Measurements from ENCODE around the gene DNAJC5G. TPM values are rescaled to one million over a fixed set of nuclear protein-coding genes. Genes with fewer than 3 reads are reported as not detected.
A peak's percentile ranks its signal among the peaks of the same experiment; 100 is the strongest.

The DNAJC5G gene
- total and polyA plus RNA-seq, 2 of the 13 experiments (the other 11 are each of a cell fraction or from before 2014, with no cell fraction given): 0.05 TPM; not detected in 1

DNA sequence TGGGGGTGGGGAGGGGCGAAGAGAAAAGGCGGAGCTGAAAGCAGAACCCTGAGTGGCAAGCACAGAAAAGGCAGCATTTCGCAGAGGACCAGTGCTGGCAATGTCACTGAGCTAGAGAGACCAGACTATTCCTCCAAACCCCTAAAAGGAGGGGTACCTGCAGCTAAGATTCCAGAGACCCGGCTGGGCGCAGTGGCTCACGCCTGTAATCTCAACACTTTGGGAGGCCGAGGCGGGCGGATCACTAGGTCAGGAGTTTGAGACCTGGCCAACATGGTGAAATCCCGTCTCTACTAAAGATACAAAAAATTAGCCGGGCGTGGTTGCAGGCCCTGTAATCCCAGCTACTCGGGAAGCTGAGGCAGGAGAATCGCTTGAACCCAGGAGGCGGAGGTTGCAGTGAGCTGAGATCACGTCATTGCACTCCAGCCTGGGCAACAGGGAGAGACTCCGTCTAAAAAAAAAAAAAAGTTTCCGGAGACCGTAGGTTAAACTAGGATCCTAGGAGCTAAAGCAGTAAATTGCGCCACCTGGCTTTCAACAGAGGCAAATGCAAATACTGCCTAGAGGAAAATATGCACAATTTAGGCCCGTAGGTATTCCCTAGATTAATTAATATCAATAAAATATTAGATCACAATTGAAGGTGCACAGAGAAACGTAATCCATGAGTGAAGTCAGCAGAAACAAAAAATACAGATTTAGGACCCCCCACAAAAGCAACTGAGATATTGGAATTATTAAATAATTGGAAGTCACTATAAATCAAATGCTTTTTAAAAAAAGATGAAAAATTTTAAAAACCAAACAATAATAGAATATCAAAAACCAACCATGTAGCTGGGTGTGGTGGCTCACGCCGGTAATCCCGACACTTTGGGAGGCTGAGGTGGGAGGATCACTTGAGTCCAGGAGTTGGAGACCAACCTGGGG lies 28.1 kb downstream of the DNAJC5G start (continued):
- TF ChIP-seq ZNF652 (CRISPR knock-in tag; IDR thresholded peaks at IDR 0.05; ENCODE audit: borderline replicate concordance, low read depth) (peak; percentile 12; the same call in 1 of the 2 replicates), SUZ12 (IDR thresholded peaks at IDR 0.05; ENCODE audit: low read depth, low read length) (no peak), KMT2B (CRISPR knock-in tag; IDR thresholded peaks at IDR 0.05) (no peak), SETDB1 (CRISPR knock-in tag; IDR thresholded peaks at IDR 0.05; ENCODE audit: borderline replicate concordance) (no peak), NCOR1 (IDR thresholded peaks at IDR 0.05; ENCODE audit: borderline replicate concordance, low read length) (no peak), NFATC3 (CRISPR knock-in tag; IDR thresholded peaks at IDR 0.05) (no peak), MIER2 (CRISPR knock-in tag; IDR thresholded peaks at IDR 0.05) (no peak), XBP1 (CRISPR knock-in tag; IDR thresholded peaks at IDR 0.05) (no peak), ZSCAN25 (CRISPR knock-in tag; IDR thresholded peaks at IDR 0.05) (peak; percentile 14; the same call in 1 of the 2 replicates), POLR2AphosphoS5 (IDR thresholded peaks at IDR 0.05; ENCODE audit: low read depth, low read length) (no peak), ZNF337 (CRISPR knock-in tag; IDR thresholded peaks at IDR 0.05; ENCODE audit: borderline replicate concordance, low read depth) (no peak), ZFX (CRISPR knock-in tag; IDR thresholded peaks at IDR 0.05; ENCODE audit: low read depth) (0 out of 2 replicates have a peak, but pooled peaks have one; percentile 35), ZSCAN12 (CRISPR knock-in tag; IDR thresholded peaks at IDR 0.05) (no peak), TBP (CRISPR knock-in tag; IDR thresholded peaks at IDR 0.05) (no peak), FOXA3 (CRISPR knock-in tag; IDR thresholded peaks at IDR 0.05) (peak; percentile 40; the same call in 1 of the 2 replicates), MEIS2 (CRISPR knock-in tag; IDR thresholded peaks at IDR 0.05) (no peak), ETV6 (CRISPR knock-in tag; conservative IDR thresholded peaks at IDR 0.05) (no peak), U2AF1 (optimal IDR thresholded peaks at IDR 0.05; ENCODE audit: low read depth, low read length) (no peak)
- TF ChIP-seq, protein P1, sequence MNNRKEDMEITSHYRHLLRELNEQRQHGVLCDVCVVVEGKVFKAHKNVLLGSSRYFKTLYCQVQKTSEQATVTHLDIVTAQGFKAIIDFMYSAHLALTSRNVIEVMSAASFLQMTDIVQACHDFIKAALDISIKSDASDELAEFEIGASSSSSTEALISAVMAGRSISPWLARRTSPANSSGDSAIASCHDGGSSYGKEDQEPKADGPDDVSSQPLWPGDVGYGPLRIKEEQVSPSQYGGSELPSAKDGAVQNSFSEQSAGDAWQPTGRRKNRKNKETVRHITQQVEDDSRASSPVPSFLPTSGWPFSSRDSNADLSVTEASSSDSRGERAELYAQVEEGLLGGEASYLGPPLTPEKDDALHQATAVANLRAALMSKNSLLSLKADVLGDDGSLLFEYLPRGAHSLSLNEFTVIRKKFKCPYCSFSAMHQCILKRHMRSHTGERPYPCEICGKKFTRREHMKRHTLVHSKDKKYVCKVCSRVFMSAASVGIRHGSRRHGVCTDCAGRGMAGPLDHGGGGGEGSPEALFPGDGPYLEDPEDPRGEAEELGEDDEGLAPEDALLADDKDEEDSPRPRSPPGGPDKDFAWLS (CRISPR knock-in tag; IDR thresholded peaks at IDR 0.05; ENCODE audit: borderline replicate concordance): no peak
- TF ChIP-seq, protein P2, sequence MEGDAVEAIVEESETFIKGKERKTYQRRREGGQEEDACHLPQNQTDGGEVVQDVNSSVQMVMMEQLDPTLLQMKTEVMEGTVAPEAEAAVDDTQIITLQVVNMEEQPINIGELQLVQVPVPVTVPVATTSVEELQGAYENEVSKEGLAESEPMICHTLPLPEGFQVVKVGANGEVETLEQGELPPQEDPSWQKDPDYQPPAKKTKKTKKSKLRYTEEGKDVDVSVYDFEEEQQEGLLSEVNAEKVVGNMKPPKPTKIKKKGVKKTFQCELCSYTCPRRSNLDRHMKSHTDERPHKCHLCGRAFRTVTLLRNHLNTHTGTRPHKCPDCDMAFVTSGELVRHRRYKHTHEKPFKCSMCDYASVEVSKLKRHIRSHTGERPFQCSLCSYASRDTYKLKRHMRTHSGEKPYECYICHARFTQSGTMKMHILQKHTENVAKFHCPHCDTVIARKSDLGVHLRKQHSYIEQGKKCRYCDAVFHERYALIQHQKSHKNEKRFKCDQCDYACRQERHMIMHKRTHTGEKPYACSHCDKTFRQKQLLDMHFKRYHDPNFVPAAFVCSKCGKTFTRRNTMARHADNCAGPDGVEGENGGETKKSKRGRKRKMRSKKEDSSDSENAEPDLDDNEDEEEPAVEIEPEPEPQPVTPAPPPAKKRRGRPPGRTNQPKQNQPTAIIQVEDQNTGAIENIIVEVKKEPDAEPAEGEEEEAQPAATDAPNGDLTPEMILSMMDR (CRISPR knock-in tag; IDR thresholded peaks at IDR 0.05): peak; percentile 88
- TF ChIP-seq, protein P3, sequence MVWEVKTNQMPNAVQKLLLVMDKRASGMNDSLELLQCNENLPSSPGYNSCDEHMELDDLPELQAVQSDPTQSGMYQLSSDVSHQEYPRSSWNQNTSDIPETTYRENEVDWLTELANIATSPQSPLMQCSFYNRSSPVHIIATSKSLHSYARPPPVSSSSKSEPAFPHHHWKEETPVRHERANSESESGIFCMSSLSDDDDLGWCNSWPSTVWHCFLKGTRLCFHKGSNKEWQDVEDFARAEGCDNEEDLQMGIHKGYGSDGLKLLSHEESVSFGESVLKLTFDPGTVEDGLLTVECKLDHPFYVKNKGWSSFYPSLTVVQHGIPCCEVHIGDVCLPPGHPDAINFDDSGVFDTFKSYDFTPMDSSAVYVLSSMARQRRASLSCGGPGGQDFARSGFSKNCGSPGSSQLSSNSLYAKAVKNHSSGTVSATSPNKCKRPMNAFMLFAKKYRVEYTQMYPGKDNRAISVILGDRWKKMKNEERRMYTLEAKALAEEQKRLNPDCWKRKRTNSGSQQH (CRISPR knock-in tag; IDR thresholded peaks at IDR 0.05; ENCODE audit: low read depth): no peak
- TF ChIP-seq, protein P4, sequence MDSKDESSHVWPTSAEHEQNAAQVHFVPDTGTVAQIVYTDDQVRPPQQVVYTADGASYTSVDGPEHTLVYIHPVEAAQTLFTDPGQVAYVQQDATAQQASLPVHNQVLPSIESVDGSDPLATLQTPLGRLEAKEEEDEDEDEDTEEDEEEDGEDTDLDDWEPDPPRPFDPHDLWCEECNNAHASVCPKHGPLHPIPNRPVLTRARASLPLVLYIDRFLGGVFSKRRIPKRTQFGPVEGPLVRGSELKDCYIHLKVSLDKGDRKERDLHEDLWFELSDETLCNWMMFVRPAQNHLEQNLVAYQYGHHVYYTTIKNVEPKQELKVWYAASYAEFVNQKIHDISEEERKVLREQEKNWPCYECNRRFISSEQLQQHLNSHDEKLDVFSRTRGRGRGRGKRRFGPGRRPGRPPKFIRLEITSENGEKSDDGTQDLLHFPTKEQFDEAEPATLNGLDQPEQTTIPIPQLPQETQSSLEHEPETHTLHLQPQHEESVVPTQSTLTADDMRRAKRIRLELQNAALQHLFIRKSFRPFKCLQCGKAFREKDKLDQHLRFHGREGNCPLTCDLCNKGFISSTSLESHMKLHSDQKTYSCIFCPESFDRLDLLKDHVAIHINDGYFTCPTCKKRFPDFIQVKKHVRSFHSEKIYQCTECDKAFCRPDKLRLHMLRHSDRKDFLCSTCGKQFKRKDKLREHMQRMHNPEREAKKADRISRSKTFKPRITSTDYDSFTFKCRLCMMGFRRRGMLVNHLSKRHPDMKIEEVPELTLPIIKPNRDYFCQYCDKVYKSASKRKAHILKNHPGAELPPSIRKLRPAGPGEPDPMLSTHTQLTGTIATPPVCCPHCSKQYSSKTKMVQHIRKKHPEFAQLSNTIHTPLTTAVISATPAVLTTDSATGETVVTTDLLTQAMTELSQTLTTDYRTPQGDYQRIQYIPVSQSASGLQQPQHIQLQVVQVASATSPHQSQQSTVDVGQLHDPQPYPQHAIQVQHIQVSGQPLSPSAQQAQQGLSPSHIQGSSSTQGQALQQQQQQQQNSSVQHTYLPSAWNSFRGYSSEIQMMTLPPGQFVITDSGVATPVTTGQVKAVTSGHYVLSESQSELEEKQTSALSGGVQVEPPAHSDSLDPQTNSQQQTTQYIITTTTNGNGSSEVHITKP (CRISPR knock-in tag; IDR thresholded peaks at IDR 0.05; ENCODE audit: low read depth): no peak
